IMR-90 (cell line): ENCODE data around the gene SLC12A1. TPM values are rescaled to one million over a fixed set of nuclear protein-coding genes. Genes with fewer than 3 reads are reported as not detected.

Source experiments
- ATAC-seq: fragments of 200-7000 bp; cut with Tn5 transposase; 2 replicates; pipeline ENCODE4 v1.9.1; 2020; ENCODE audit warnings: low read depth, mild to moderate bottlenecking, moderate library complexity
- BruUV-seq: library from RNA; stranded (reverse); fragments of 400-500 nt; replicated peaks from 2 replicates; lab custom pipeline; 2021; lab: Mats Ljungman, UMichigan
- CTCF ChIA-PET: fragments of 300-600 bp; formaldehyde crosslinking; extraction: SDS; loops from one replicate; lab custom pipeline; 2021; ENCODE audit warnings: antibody characterized with exemption; lab: Yijun Ruan, JAX
- POLR2A ChIA-PET: fragments of 300-600 bp; sonication (Branson Sonifier 250); formaldehyde crosslinking; loops from one replicate; lab custom pipeline; 2022; ENCODE audit warnings: antibody characterized with exemption; ENCODE audit not compliant: unreplicated experiment; lab: Charles Lee
- DNase-seq: peaks from one replicate; pipeline ENCODE4 v3.0.0; 2013
- H2AFZ ChIP-seq: replicated peaks from 2 replicates; pipeline ENCODE3; 2013; ENCODE audit warnings: low read length, mild to moderate bottlenecking; ENCODE audit not compliant: poor library complexity
- H2AK5ac ChIP-seq: 2 replicates; pipeline ENCODE4 v1.6.1; 2013; ENCODE audit warnings: low read depth, low read length, inconsistent platforms
- H2AK9ac ChIP-seq: replicated peaks from 2 replicates; pipeline ENCODE3; 2013; ENCODE audit warnings: mild to moderate bottlenecking, low read depth, low read length, moderate library complexity; ENCODE audit not compliant: poor library complexity
- H2BK120ac ChIP-seq: 2 replicates; pipeline ENCODE4 v1.6.1; 2013; ENCODE audit warnings: low read depth, low read length, inconsistent platforms
- H2BK15ac ChIP-seq: 3 replicates; pipeline ENCODE4 v1.6.1; 2013; ENCODE audit warnings: low read depth, low read length, inconsistent platforms
- H2BK20ac ChIP-seq: 2 replicates; pipeline ENCODE4 v1.6.1; 2013; ENCODE audit warnings: low read depth, mild to moderate bottlenecking, inconsistent platforms, low read length, moderate library complexity
- H2BK5ac ChIP-seq: 2 replicates; pipeline ENCODE4 v1.6.1; 2013; ENCODE audit warnings: mild to moderate bottlenecking, low read depth, low read length, inconsistent platforms; ENCODE audit not compliant: poor library complexity, severe bottlenecking
- H3K14ac ChIP-seq: replicated peaks from 2 replicates; pipeline ENCODE4 v1.6.1; 2013; ENCODE audit warnings: low read depth, low read length, inconsistent platforms
- H3K18ac ChIP-seq: 2 replicates; pipeline ENCODE4 v1.6.1; 2013; ENCODE audit warnings: low read depth, low read length, control low read depth
- H3K23ac ChIP-seq: 2 replicates; pipeline ENCODE4 v1.6.1; 2013; ENCODE audit warnings: low read depth, low read length, inconsistent platforms
- H3K27ac ChIP-seq: 2 replicates; pipeline ENCODE4 v1.5.1; 2013; ENCODE audit warnings: mild to moderate bottlenecking, control low read depth, low read length; ENCODE audit not compliant: insufficient read depth
- H3K27me3 ChIP-seq: 2 replicates; pipeline ENCODE4 v1.6.1; 2013; ENCODE audit warnings: low read length; ENCODE audit not compliant: control insufficient read depth, insufficient read depth
- H3K36me3 ChIP-seq: 2 replicates; pipeline ENCODE4 v1.6.1; 2013; ENCODE audit warnings: low read length, mixed read lengths; ENCODE audit not compliant: control insufficient read depth, insufficient read depth
- H3K4ac ChIP-seq: 2 replicates; pipeline ENCODE4 v1.6.1; 2013; ENCODE audit warnings: low read depth, low read length, inconsistent platforms
- H3K4me1 ChIP-seq: 2 replicates; pipeline ENCODE4 v1.6.1; 2013; ENCODE audit warnings: low read length, mixed read lengths; ENCODE audit not compliant: control insufficient read depth, insufficient read depth
- H3K4me2 ChIP-seq: 2 replicates; pipeline ENCODE4 v1.6.1; 2013; ENCODE audit warnings: low read depth, mild to moderate bottlenecking, control low read depth, low read length, moderate library complexity
- H3K4me3 ChIP-seq: 2 replicates; pipeline ENCODE4 v1.5.1; 2013; ENCODE audit warnings: low read depth, mild to moderate bottlenecking, control low read depth, low read length, moderate library complexity; ENCODE audit not compliant: insufficient read depth
- H3K56ac ChIP-seq: 2 replicates; pipeline ENCODE4 v1.6.1; 2013; ENCODE audit warnings: low read length, inconsistent platforms; ENCODE audit not compliant: insufficient read depth; ENCODE audit errors: extremely low read depth
- H3K79me1 ChIP-seq, 2 experiments: 2 replicates each; pipeline ENCODE4 v1.6.1; 2013; ENCODE audit warnings: low read length in 2 of 2, inconsistent platforms in 1 of 2, low read depth in 1 of 2
- H3K9ac ChIP-seq: 2 replicates; pipeline ENCODE4 v1.6.1; 2013; ENCODE audit warnings: low read depth, low read length, control low read depth
- H3K9me1 ChIP-seq: 2 replicates; pipeline ENCODE4 v1.6.1; 2013; ENCODE audit warnings: low read length, inconsistent platforms; ENCODE audit not compliant: insufficient read depth
- H3K9me3 ChIP-seq: 2 replicates; pipeline ENCODE4 v1.6.1; 2013; ENCODE audit warnings: low read length; ENCODE audit not compliant: control insufficient read depth, insufficient read depth
- H4K20me1 ChIP-seq: 2 replicates; pipeline ENCODE4 v1.6.1; 2013; ENCODE audit warnings: low read length, inconsistent platforms; ENCODE audit not compliant: insufficient read depth
- H4K5ac ChIP-seq: 2 replicates; pipeline ENCODE4 v1.6.1; 2013; ENCODE audit warnings: mild to moderate bottlenecking, low read depth, low read length, control low read depth
- H4K8ac ChIP-seq, 2 experiments: 2 replicates each; pipeline ENCODE4 v1.6.1; 2013; ENCODE audit warnings: low read depth in 2 of 2, low read length in 2 of 2, control low read depth in 1 of 2, inconsistent platforms in 1 of 2
- H4K91ac ChIP-seq: 2 replicates; pipeline ENCODE4 v1.6.1; 2013; ENCODE audit warnings: low read depth, low read length, inconsistent platforms; ENCODE audit not compliant: insufficient read depth
- BHLHE40 ChIP-seq: fragments of 150-350 bp; IDR thresholded peaks from 2 replicates; pipeline ENCODE4 v1.6.1; 2016; ENCODE audit warnings: mild to moderate bottlenecking, low read depth, low read length
- CEBPB ChIP-seq: IDR thresholded peaks from 2 replicates; pipeline ENCODE4 v1.6.1; 2012; ENCODE audit warnings: low read depth, low read length, improper control_type of control experiment
- CHD1 ChIP-seq: IDR thresholded peaks from 2 replicates; pipeline ENCODE4 v1.6.1; 2012; ENCODE audit warnings: low read depth, low read length, improper control_type of control experiment
- CTCF ChIP-seq: conservative IDR thresholded peaks from 2 replicates; pipeline ENCODE4 v1.5.1; 2012; ENCODE audit warnings: mild to moderate bottlenecking, low read depth, low read length, improper control_type of control experiment
- FOS ChIP-seq: fragments of 150-350 bp; IDR thresholded peaks from 2 replicates; pipeline ENCODE4 v1.6.1; 2016; ENCODE audit warnings: low read depth, low read length
- MAFK ChIP-seq: IDR thresholded peaks from 2 replicates; pipeline ENCODE4 v1.6.1; 2012; ENCODE audit warnings: low read depth, low read length, improper control_type of control experiment
- MAZ ChIP-seq: IDR thresholded peaks from 2 replicates; pipeline ENCODE4 v1.6.1; 2012; ENCODE audit warnings: low read depth, mild to moderate bottlenecking, low read length, improper control_type of control experiment, moderate library complexity, borderline replicate concordance
- MXI1 ChIP-seq: IDR thresholded peaks from 2 replicates; pipeline ENCODE4 v1.6.1; 2012; ENCODE audit warnings: low read depth, mild to moderate bottlenecking, low read length, moderate library complexity, borderline replicate concordance
- NFE2L2 ChIP-seq: fragments of 150-350 bp; IDR thresholded peaks from 2 replicates; pipeline ENCODE4 v1.6.1; 2016; ENCODE audit warnings: low read depth, mild to moderate bottlenecking, low read length
- POLR2A ChIP-seq: IDR thresholded peaks from 2 replicates; pipeline ENCODE4 v1.6.1; 2012; ENCODE audit warnings: mild to moderate bottlenecking, low read depth, low read length
- RAD21 ChIP-seq: IDR thresholded peaks from 2 replicates; pipeline ENCODE4 v1.6.1; 2012; ENCODE audit warnings: low read length, improper control_type of control experiment
- RCOR1 ChIP-seq: IDR thresholded peaks from 2 replicates; pipeline ENCODE4 v1.6.1; 2012; ENCODE audit warnings: mild to moderate bottlenecking, low read length, improper control_type of control experiment; ENCODE audit not compliant: insufficient replicate concordance
- SMC3 ChIP-seq: fragments of 150-350 bp; IDR thresholded peaks from 2 replicates; pipeline ENCODE4 v1.6.1; 2016; ENCODE audit warnings: low read depth, mild to moderate bottlenecking, antibody characterized with exemption, low read length, moderate library complexity
- WGBS, 2 experiments: methylation state at CpG; one replicate each; pipeline versions ENCODE4 v1.1.5 to v1.1.7; 2013; ENCODE audit warnings: missing lambda C conversion rate in 2 of 2; ENCODE audit not compliant: insufficient read length in 1 of 2; ENCODE audit errors: extremely low coverage in 2 of 2; 5-methylcytosine and 5-hydroxymethylcytosine counted together
- dilution Hi-C: fragments of 300-500 bp; cut with HindIII; formaldehyde crosslinking; loops from one replicate; pipeline ENCODE4 v1.14.3; 2018; ENCODE audit warnings: low sequenced_read_pairs; ENCODE audit not compliant: unreplicated experiment
- in situ Hi-C: fragments of 300-500 bp; cut with MboI; formaldehyde crosslinking; loops from 3 replicates; pipeline ENCODE4 v1.14.3; 2019; ENCODE audit warnings: low sequenced_read_pairs, inconsistent platforms, mixed read lengths
- intact Hi-C: fragments of 100-400 bp; cut with micrococcal nuclease; formaldehyde crosslinking; loops from 2 replicates; pipeline ENCODE4 v1.10.0; 2022
- polyA plus RNA-seq, 3 experiments: library from polyadenylated mRNA; depleted of rRNA; stranded (reverse); fragments of >200 nt; gene quantifications; 2 replicates each; pipeline ENCODE4 v1.2.3, GENCODE V29; 2012; ENCODE audit warnings: low replicate concordance in 1 of 3
- total RNA-seq: library from RNA; depleted of rRNA; stranded (reverse); fragments of >200 nt; gene quantifications from 2 replicates; pipeline ENCODE4 v1.2.3, GENCODE V29; 2012
- TF ChIP-seq, protein P1 (sequence below): fragments of 150-350 bp; IDR thresholded peaks from 2 replicates; pipeline ENCODE4 v1.6.1; 2017; ENCODE audit warnings: mild to moderate bottlenecking, antibody characterized with exemption, low read length, low read depth

Gene SLC12A1
- total and polyA plus RNA-seq, 2 of the 4 experiments (the other 2 are of a cell fraction): not detected

DNA sequence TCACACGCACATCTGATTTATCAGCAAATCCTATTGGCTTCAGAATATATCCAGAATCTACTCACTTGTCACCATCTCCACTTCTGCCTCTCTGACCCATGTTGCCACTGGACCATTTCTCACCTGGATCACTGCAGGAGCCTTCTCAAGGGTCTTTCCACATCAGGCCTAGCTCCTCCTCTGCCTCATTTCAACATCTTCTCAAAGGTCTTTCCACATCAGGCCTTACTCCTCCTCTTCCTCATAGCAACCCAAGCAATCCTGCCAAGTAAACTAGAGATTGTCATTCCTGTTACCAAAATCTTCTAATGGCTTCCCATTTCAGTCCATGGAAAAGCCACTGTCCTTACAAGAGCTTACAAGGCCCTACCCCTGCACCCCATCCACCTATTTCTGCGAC lies 107.1 kb downstream of the SLC12A1 start:
- Histone ChIP-seq H2BK20ac (no peak overlapping the region), H4K91ac (no peak overlapping the region), H2BK120ac (no peak overlapping the region), H3K4me3 (no peak overlapping the region), H3K23ac (no peak overlapping the region), H2BK15ac (no peak overlapping the region), H3K36me3 (no peaks in the 10 kb centered on the region), H4K8ac (no peak overlapping the region), H3K27me3 (peaks cover 14% of the 10 kb centered on the region), H3K18ac (no peak overlapping the region), H3K56ac (no peak overlapping the region), H2BK5ac (no peak overlapping the region), H3K9me1 (no peaks in the 10 kb centered on the region), H3K14ac (no peak overlapping the region), H2AFZ (no peak overlapping the region), H2AK9ac (no peak overlapping the region), H2AK5ac (no peak overlapping the region), H3K4me1 (no peaks in the 10 kb centered on the region), H3K79me1 (no peaks in the 10 kb centered on the region), H4K20me1 (no peaks in the 10 kb centered on the region), H3K27ac (no peak overlapping the region), H3K9me3 (no peaks in the 10 kb centered on the region), H3K4ac (no peak overlapping the region), H3K4me2 (no peak overlapping the region), H4K5ac (no peak overlapping the region), H3K9ac (no peak overlapping the region)
- in situ Hi-C loops: no loop called here
- TF ChIP-seq CEBPB: no peak
- no peak for TF ChIP-seq MAZ
- no peak for TF ChIP-seq SMC3
- TF ChIP-seq MAFK: no peak
- no peak for TF ChIP-seq NFE2L2
- TF ChIP-seq BHLHE40: no peak
- TF ChIP-seq MXI1: no peak
- TF ChIP-seq POLR2A: no peak
- TF ChIP-seq FOS: no peak
- no peak for TF ChIP-seq CTCF
- TF ChIP-seq RCOR1: no peak
- no peak for TF ChIP-seq CHD1
- no peak for TF ChIP-seq RAD21
- TF ChIP-seq, protein P1, sequence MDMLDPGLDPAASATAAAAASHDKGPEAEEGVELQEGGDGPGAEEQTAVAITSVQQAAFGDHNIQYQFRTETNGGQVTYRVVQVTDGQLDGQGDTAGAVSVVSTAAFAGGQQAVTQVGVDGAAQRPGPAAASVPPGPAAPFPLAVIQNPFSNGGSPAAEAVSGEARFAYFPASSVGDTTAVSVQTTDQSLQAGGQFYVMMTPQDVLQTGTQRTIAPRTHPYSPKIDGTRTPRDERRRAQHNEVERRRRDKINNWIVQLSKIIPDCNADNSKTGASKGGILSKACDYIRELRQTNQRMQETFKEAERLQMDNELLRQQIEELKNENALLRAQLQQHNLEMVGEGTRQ: no peak
- ATAC-seq (no peak), DNase-seq (no peak)
- intact Hi-C loops: no loop called here
- POLR2A ChIA-PET: no interaction called here
- CTCF ChIA-PET: no interaction called here
- dilution Hi-C loops: no loop called here
- no TSS peak for BruUV-seq
- 75% methylated on average over 2 of the region's 2 CpGs; no CpG with 5 or more reads in 1 of the 2 experiments for WGBS, 2 experiments
